Heart left ventricle (tissue), 16 donors: ENCODE data around the gene RPS3. TPM values are rescaled to one million over a fixed set of nuclear protein-coding genes. Genes with fewer than 3 reads are reported as not detected.
A peak's percentile ranks its signal among the peaks of the same experiment; 100 is the strongest.

Experiments used
- ATAC-seq, 4 donors: fragments of 200-7000 bp; cut with Tn5 transposase; one replicate each; pipeline ENCODE4 v1.9.1; 2020 to 2022; ENCODE audit warnings: moderate library complexity in 4 of 4, mild to moderate bottlenecking in 3 of 4, moderate number of reproducible peaks in 1 of 4
- DNase-seq, 5 donors: peaks; one replicate each; pipeline ENCODE4 v3.0.0-alpha.2; 2020
- H3K27ac ChIP-seq, 12 donors: fragments of 200-600 bp; sonication (generic) in 4 of 12; one replicate each; pipeline versions ENCODE4 v1.5.0 to v1.8.0; 2016 to 2022; ENCODE audit warnings: mild to moderate bottlenecking in 2 of 12
- H3K27me3 ChIP-seq, 9 donors: fragments of 200-600 bp; sonication (generic) in 2 of 9; one replicate each; pipeline versions ENCODE4 v1.5.1 to v1.8.0; 2016 to 2022; ENCODE audit warnings: mild to moderate bottlenecking in 3 of 9
- H3K36me3 ChIP-seq, 9 donors: fragments of 200-600 bp; sonication (generic) in 2 of 9; one replicate each; pipeline versions ENCODE4 v1.5.0 to v1.8.0; 2018 to 2022; ENCODE audit warnings: mild to moderate bottlenecking in 2 of 9
- H3K4me1 ChIP-seq, 12 donors: fragments of 200-600 bp; sonication (generic) in 4 of 12; one replicate each; pipeline versions ENCODE4 v1.5.0 to v1.8.0; 2016 to 2022; ENCODE audit warnings: mild to moderate bottlenecking in 3 of 12
- H3K4me3 ChIP-seq, 12 donors: fragments of 200-600 bp; sonication (generic) in 4 of 12; one replicate each; pipeline versions ENCODE4 v1.5.0 to v1.8.0; 2017 to 2022; ENCODE audit warnings: mild to moderate bottlenecking in 9 of 12, moderate library complexity in 4 of 12
- H3K9me3 ChIP-seq, 12 donors: fragments of 200-600 bp; sonication (generic) in 4 of 12; one replicate each; pipeline versions ENCODE4 v1.5.0 to v1.8.0; 2016 to 2022; ENCODE audit warnings: mild to moderate bottlenecking in 1 of 12
- CTCF ChIP-seq, 12 donors: fragments of 200-600 bp; sonication (generic) in 4 of 12; IDR thresholded peaks; one replicate each; pipeline versions ENCODE4 v1.5.0 to v1.8.0; 2018 to 2022; ENCODE audit warnings: antibody characterized with exemption in 12 of 12, mild to moderate bottlenecking in 5 of 12
- POLR2A ChIP-seq, 2 donors: fragments of 450-650 bp; IDR thresholded peaks; one replicate each; pipeline ENCODE4 v1.6.1; 2017; ENCODE audit warnings: antibody characterized with exemption in 2 of 2, mild to moderate bottlenecking in 2 of 2, moderate library complexity in 2 of 2
- WGBS, 4 donors: extraction: QIAGEN DNeasy Blood & Tissue Kit in 2 of 4; methylation state at CpG; one replicate each; pipeline versions ENCODE4 v1.1.5 to v1.1.7; 2013 to 2018; 5-methylcytosine and 5-hydroxymethylcytosine counted together
- intact Hi-C, 10 donors: fragments of 100-400 bp; cut with DNase I; formaldehyde crosslinking; loops; one replicate each; pipeline versions ENCODE4 v1.11.1 to v1.14.2; 2022
- polyA plus RNA-seq, 2 donors: library from polyadenylated mRNA; stranded (reverse); fragments of 200-250 nt; gene quantifications; one replicate each; pipeline ENCODE4 v1.2.3, GENCODE V29; 2013
- total RNA-seq, 9 donors: library from RNA; depleted of rRNA in 2 of 9; stranded (reverse); fragments of >200 nt in 2 of 9; fragmentation: NEBNext Ultra II Directional in 3 of 9; extraction: Animal tissue kit (Norgen Biotek cat#: 25700) in 3 of 9; gene quantifications; one replicate each; pipeline versions ENCODE4 v1.1.0 to v1.2.4, GENCODE V29; 2016 to 2023
- donor health status: ischemic (EF 13 %, LVEDD 7.1; RV severe dilation, severe dysfunction).
- donor health status: healthy with polysubstance abuse.
- donor health status: DM: no; HTN: yes; CAD: no.
- donor health status: DM: no; HTN: no; CAD: no.
- donor health status: ischemic (EF 25% LVEDD 6.9; RV normal size, moderate dysfunction).
- donor health status: ischemic (EF 25% LVEDD 5.7; RV mildly dilated, moderate dysfunction).
- donor health status: healthy.
- donor health status: DM: yes; HTN: yes; CAD: no.
- donor health status: ischemic (EF 35%, LVEDD 5.7; RV mildly dilated, moderate dysfunction).
- donor health status: nonischemic (EF 11% LVEDD 7.7; RV severe dilation, severe dysfunction).
- donor health status: DM: yes; HTN: yes; CAD: no.
- donor health status: PGD.
- donor health status: ischemic (EF 29% LVEDD 5.4; RV normal size, mild dysfunction).
- donor health status: nonischemic (EF 23%, LVEDD 6.1; RV moderate dilation, normal function).

Gene RPS3
- total and polyA plus RNA-seq, 11 donors, result 434 to 2,100 (median 990) TPM

- 94 to 96% (median 94%) methylated on average over 9 to 12 of the region's 12 CpGs for WGBS, 4 donors
- Histone ChIP-seq H3K4me1 (peaks cover 0 to 11% (median 6%) of the 10 kb centered on the region in 12 donors), H3K27me3 (peaks cover 0 to 28% (median 10%) of the 10 kb centered on the region in 9 donors), H3K9me3 (no peaks in the 10 kb centered on the region), H3K4me3 (no peak overlapping the region), H3K36me3 (peaks cover 0 to 2% (median 0%) of the 10 kb centered on the region in 9 donors), H3K27ac (no peak overlapping the region)
- TF ChIP-seq POLR2A (IDR thresholded peaks at IDR 0.05), result no peak
- TF ChIP-seq CTCF (IDR thresholded peaks at IDR 0.05), result no peak
- intact Hi-C loops, result no loop called here
- peak in 2 of 5 donors; percentile 12 to 14 for DNase-seq
- no peak for ATAC-seq
Measured at GRCh38 chr11:75434886-75435570, 35.7 kb downstream of the RPS3 start.

DNA sequence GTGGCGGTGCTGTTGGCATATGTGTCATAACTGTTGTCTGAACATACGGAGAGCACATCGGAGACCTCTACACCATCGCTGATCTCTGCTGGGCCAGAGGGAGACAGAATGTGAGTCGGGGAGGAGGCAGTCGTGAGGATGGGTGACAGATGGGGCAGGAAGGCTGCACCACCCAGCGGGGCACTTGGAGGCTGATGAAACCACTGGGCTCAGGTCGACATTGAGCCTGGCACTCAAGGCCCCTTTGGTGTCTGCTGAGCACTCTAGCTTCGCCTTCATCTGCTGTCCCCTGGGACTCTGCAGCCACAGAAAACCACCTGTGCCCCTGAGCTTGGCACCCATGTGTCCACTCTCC is 36.2 kb downstream of the RPS3 start:
- no peak overlapping the region for H3K4me3 ChIP-seq
- ATAC-seq (no peak), DNase-seq (peak in 1 of 5 donors; percentile 5)
- no peak for TF ChIP-seq POLR2A (IDR thresholded peaks at IDR 0.05)
- no peak for TF ChIP-seq CTCF (IDR thresholded peaks at IDR 0.05)
- peaks cover 0 to 24% (median 8%) of the 10 kb centered on the region in 9 donors for H3K27me3 ChIP-seq
- H3K36me3 ChIP-seq, result peaks cover 0 to 2% (median 0%) of the 10 kb centered on the region in 9 donors
- H3K4me1 ChIP-seq, result peaks cover 0 to 8% (median 3%) of the 10 kb centered on the region in 12 donors
- H3K27ac ChIP-seq, result no peak overlapping the region
- WGBS, 4 donors, result 91 to 93% (median 93%) methylated on average over 7 to 9 of the region's 9 CpGs
- intact Hi-C loops, result no loop called here
- no peaks in the 10 kb centered on the region for H3K9me3 ChIP-seq

- TF ChIP-seq CTCF (IDR thresholded peaks at IDR 0.05) (no peak), POLR2A (IDR thresholded peaks at IDR 0.05) (no peak)
- intact Hi-C loops, result no loop called here
- peaks cover 0 to 4% (median 0%) of the 10 kb centered on the region in 12 donors for H3K4me1 ChIP-seq
- no peaks in the 10 kb centered on the region for H3K9me3 ChIP-seq
- no peak overlapping the region for H3K4me3 ChIP-seq
- ATAC-seq, result no peak
- H3K36me3 ChIP-seq, result peaks cover 0 to 2% (median 0%) of the 10 kb centered on the region in 9 donors
- H3K27me3 ChIP-seq, result peaks cover 0 to 12% (median 0%) of the 10 kb centered on the region in 9 donors
- DNase-seq, result peak in 2 of 5 donors; percentile 13 to 15
- WGBS, 4 donors, result 91 to 95% (median 95%) methylated on average over 8 to 9 of the region's 9 CpGs
- no peak overlapping the region for H3K27ac ChIP-seq
Measured at GRCh38 chr11:75436806-75437205, 37.5 kb downstream of the RPS3 start.

- no peak overlapping the region for H3K27ac ChIP-seq
- H3K36me3 ChIP-seq, result peaks cover 0 to 2% (median 0%) of the 10 kb centered on the region in 9 donors
- TF ChIP-seq POLR2A (IDR thresholded peaks at IDR 0.05), result no peak
- TF ChIP-seq CTCF (IDR thresholded peaks at IDR 0.05), result no peak
- peaks cover 0 to 7% (median 0%) of the 10 kb centered on the region in 12 donors for H3K4me1 ChIP-seq
- DNase-seq, result peak in 2 of 5 donors; percentile 16 to 18
- no peaks in the 10 kb centered on the region for H3K9me3 ChIP-seq
- 92 to 94% (median 93%) methylated on average over 13 of the region's 13 CpGs for WGBS, 4 donors
- intact Hi-C loops, result no loop called here
- H3K27me3 ChIP-seq, result peaks cover 0 to 4% (median 0%) of the 10 kb centered on the region in 9 donors
- no peak overlapping the region for H3K4me3 ChIP-seq
- ATAC-seq, result no peak
Measured at GRCh38 chr11:75437966-75438659, 38.8 kb downstream of the RPS3 start.
